ENCODE data around the gene ACOT7. TPM values are rescaled to one million over a fixed set of nuclear protein-coding genes. Genes with fewer than 3 reads are reported as not detected.
A peak's percentile ranks its signal among the peaks of the same experiment; 100 is the strongest.
"Not testable (repeated sequence)": the region's sequence is repeated elsewhere in the genome, so short reads cannot be mapped to it uniquely, and the experiment has no call there.

ACOT7 gene
- total and polyA plus RNA-seq, 2 donors from 2014 or later: 23.0 to 135 TPM

DNA sequence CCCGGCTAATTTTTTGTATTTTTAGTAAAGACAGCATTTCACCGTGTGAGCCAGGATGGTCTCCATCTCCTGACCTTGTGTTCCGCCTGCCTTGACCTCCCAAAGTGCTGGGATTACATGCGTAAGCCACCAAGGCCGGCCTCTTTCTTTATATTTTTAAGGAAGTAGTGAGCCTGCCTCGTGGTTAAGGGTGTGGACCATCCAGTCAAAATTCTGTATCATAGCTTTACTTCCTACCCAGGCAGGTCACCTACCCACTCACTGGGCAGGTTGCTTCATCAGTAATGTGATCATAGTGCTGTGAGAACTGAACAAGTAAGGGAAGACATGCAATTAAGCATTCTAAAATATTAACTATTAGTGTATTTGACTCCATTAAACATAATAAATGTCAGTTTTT, 8.1 kb upstream of the ACOT7 start:
- H3K4me1 ChIP-seq (ENCODE audit: control insufficient read depth in 2 of 3, insufficient read depth in 2 of 3, low read depth in 1 of 3, low read length in 3 of 3): no peaks in the 10 kb centered on the region
- H3K4me3 ChIP-seq (ENCODE audit: low read length in 3 of 3): no peak overlapping the region
- no peak for FAIRE-seq
- H3K9me3 ChIP-seq (ENCODE audit: control insufficient read depth in 2 of 3, insufficient read depth in 1 of 3, low read length in 3 of 3): no peaks in the 10 kb centered on the region
- no peak for DNase-seq
- intact Hi-C loops (cut with DNase I): no loop called here
- no peak overlapping the region for H3K9ac ChIP-seq (ENCODE audit: low read length in 3 of 3)
- H3K36me3 ChIP-seq (ENCODE audit: control insufficient read depth in 2 of 3, insufficient read depth in 3 of 3, low read length in 3 of 3): no peaks in the 10 kb centered on the region
- TF ChIP-seq, protein P1, sequence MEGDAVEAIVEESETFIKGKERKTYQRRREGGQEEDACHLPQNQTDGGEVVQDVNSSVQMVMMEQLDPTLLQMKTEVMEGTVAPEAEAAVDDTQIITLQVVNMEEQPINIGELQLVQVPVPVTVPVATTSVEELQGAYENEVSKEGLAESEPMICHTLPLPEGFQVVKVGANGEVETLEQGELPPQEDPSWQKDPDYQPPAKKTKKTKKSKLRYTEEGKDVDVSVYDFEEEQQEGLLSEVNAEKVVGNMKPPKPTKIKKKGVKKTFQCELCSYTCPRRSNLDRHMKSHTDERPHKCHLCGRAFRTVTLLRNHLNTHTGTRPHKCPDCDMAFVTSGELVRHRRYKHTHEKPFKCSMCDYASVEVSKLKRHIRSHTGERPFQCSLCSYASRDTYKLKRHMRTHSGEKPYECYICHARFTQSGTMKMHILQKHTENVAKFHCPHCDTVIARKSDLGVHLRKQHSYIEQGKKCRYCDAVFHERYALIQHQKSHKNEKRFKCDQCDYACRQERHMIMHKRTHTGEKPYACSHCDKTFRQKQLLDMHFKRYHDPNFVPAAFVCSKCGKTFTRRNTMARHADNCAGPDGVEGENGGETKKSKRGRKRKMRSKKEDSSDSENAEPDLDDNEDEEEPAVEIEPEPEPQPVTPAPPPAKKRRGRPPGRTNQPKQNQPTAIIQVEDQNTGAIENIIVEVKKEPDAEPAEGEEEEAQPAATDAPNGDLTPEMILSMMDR (IDR thresholded peaks at IDR 0.05; ENCODE audit: borderline replicate concordance, extremely low read depth, insufficient read depth): no peak
- H3K27me3 ChIP-seq (ENCODE audit: control insufficient read depth, insufficient read depth, low read length): no peaks in the 10 kb centered on the region
- no peak overlapping the region for H3K27ac ChIP-seq (ENCODE audit: low read depth in 2 of 2, low read length in 2 of 2)

DNA sequence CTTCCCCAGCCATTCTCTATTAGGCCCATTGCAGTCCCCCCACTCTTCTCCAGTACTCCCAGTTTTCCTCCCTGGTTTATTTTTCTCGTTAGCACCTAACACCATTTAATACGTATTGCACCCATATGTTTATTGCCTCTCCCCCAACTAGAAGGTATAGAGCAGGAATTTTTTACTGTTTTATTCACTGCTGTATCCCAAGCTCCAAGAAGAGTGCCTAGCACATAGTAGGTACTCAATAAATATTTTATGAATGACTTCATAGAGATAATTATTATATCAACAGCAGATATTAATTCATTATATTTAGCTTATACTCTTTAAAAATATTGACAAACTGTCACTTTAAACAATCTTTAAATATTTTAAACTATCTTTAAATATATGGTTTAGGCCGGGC, 5.7 kb upstream of the ACOT7 start:
- H3K36me3 ChIP-seq (ENCODE audit: control insufficient read depth in 2 of 3, insufficient read depth in 3 of 3, low read length in 3 of 3): no peaks in the 10 kb centered on the region
- intact Hi-C loops (cut with DNase I): no loop called here
- H3K27me3 ChIP-seq (ENCODE audit: control insufficient read depth, insufficient read depth, low read length): no peaks in the 10 kb centered on the region
- FAIRE-seq (no peak), DNase-seq (no peak)
- no peak overlapping the region for H3K4me3 ChIP-seq (ENCODE audit: low read length in 3 of 3)
- no peak overlapping the region for H3K9ac ChIP-seq (ENCODE audit: low read length in 3 of 3)
- no peak overlapping the region for H3K27ac ChIP-seq (ENCODE audit: low read depth in 2 of 2, low read length in 2 of 2)
- no peaks in the 10 kb centered on the region for H3K9me3 ChIP-seq (ENCODE audit: control insufficient read depth in 2 of 3, insufficient read depth in 1 of 3, low read length in 3 of 3)
- TF ChIP-seq, protein P1 (IDR thresholded peaks at IDR 0.05; ENCODE audit: borderline replicate concordance, extremely low read depth, insufficient read depth): no peak
- peaks cover 0 to under 1% (median 0%) of the 10 kb centered on the region in 3 donors for H3K4me1 ChIP-seq (ENCODE audit: control insufficient read depth in 2 of 3, insufficient read depth in 2 of 3, low read depth in 1 of 3, low read length in 3 of 3)

GRCh38 chr1:6397844-6398441, 4.4 kb upstream of the ACOT7 start:
- Histone ChIP-seq H3K4me1 (ENCODE audit: control insufficient read depth in 2 of 3, insufficient read depth in 2 of 3, low read depth in 1 of 3, low read length in 3 of 3) (peaks cover 0 to 4% (median 0%) of the 10 kb centered on the region in 3 donors), H3K4me3 (ENCODE audit: low read length in 3 of 3) (no peak overlapping the region), H3K27me3 (ENCODE audit: control insufficient read depth, insufficient read depth, low read length) (no peaks in the 10 kb centered on the region), H3K9ac (ENCODE audit: low read length in 3 of 3) (no peak overlapping the region), H3K36me3 (ENCODE audit: control insufficient read depth in 2 of 3, insufficient read depth in 3 of 3, low read length in 3 of 3) (no peaks in the 10 kb centered on the region), H3K9me3 (ENCODE audit: control insufficient read depth in 2 of 3, insufficient read depth in 1 of 3, low read length in 3 of 3) (no peaks in the 10 kb centered on the region), H3K27ac (ENCODE audit: low read depth in 2 of 2, low read length in 2 of 2) (no peak overlapping the region)
- TF ChIP-seq, protein P1 (IDR thresholded peaks at IDR 0.05; ENCODE audit: borderline replicate concordance, extremely low read depth, insufficient read depth): no peak
- intact Hi-C loops (cut with DNase I): no loop called here
- no peak for FAIRE-seq
- DNase-seq: peak in 1 of 5 donors; percentile 31

DNA sequence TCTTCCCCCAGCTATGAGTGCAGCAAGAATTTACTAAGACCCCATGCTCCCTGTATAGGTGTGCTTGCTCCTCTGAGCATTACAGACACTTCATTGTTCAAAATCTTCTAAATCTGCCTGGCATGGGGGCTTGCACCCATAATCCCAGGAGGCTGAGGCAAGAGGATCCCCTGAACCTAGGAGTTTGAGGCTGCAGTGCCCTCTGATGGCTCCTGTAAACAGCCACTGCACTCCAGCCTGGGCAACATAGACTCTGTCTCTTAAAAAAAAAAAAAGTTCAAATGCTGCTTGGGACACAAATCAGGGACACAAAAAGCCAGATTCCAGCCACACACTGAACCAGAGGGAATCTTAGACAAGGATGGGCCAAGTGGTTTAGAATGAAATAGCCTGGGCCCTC, 3.4 kb upstream of the ACOT7 start:
- Histone ChIP-seq H3K9me3 (ENCODE audit: control insufficient read depth in 2 of 3, insufficient read depth in 1 of 3, low read length in 3 of 3) (no peaks in the 10 kb centered on the region), H3K9ac (ENCODE audit: low read length in 3 of 3) (no peak overlapping the region), H3K36me3 (ENCODE audit: control insufficient read depth in 2 of 3, insufficient read depth in 3 of 3, low read length in 3 of 3) (no peaks in the 10 kb centered on the region), H3K27ac (ENCODE audit: low read depth in 2 of 2, low read length in 2 of 2) (no peak overlapping the region), H3K27me3 (ENCODE audit: control insufficient read depth, insufficient read depth, low read length) (no peaks in the 10 kb centered on the region), H3K4me3 (ENCODE audit: low read length in 3 of 3) (no peak overlapping the region), H3K4me1 (ENCODE audit: control insufficient read depth in 2 of 3, insufficient read depth in 2 of 3, low read depth in 1 of 3, low read length in 3 of 3) (peaks cover 0 to 12% (median 0%) of the 10 kb centered on the region in 3 donors)
- intact Hi-C loops (cut with DNase I): no loop called here
- DNase-seq (peak in 1 of 5 donors; percentile 1), FAIRE-seq (no peak)
- TF ChIP-seq, protein P1 (IDR thresholded peaks at IDR 0.05; ENCODE audit: borderline replicate concordance, extremely low read depth, insufficient read depth): no peak

DNA sequence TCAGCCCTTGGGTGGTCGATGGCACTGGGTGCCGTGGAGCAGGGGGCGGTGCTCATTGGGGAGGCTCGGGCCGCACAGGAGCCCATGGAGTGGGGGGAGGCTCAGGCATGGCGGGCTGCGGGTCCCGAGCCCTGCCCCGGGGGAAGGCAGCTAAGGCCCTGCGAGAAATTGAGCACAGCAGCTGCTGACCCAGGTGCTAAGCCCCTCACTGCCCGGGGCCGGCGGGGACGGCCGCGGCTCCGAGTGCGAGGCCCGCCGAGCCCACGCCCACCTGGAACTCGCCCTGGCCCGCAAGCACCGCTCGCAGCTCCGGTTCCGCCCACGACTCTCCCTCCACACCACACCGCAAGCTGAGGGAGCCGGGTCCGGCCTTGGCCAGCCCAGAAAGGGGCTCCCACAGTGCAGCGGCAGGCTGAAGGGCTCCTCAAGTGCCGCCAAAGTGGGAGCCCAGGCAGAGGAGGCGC, 2.2 kb upstream of the ACOT7 start:
- H3K27me3 ChIP-seq (ENCODE audit: control insufficient read depth, insufficient read depth, low read length); H3K9ac ChIP-seq (ENCODE audit: low read length in 3 of 3); H3K4me3 ChIP-seq (ENCODE audit: low read length in 3 of 3); intact Hi-C loops (cut with DNase I); H3K27ac ChIP-seq (ENCODE audit: low read depth in 2 of 2, low read length in 2 of 2); H3K9me3 ChIP-seq (ENCODE audit: control insufficient read depth in 2 of 3, insufficient read depth in 1 of 3, low read length in 3 of 3); FAIRE-seq; H3K36me3 ChIP-seq (ENCODE audit: control insufficient read depth in 2 of 3, insufficient read depth in 3 of 3, low read length in 3 of 3): not testable (repeated sequence)
- peaks cover 0 to 12% (median 0%) of the 10 kb centered on the region in 3 donors for H3K4me1 ChIP-seq (ENCODE audit: control insufficient read depth in 2 of 3, insufficient read depth in 2 of 3, low read depth in 1 of 3, low read length in 3 of 3)
- peak in 1 of 5 donors; percentile 73 for DNase-seq

All from kidney (tissue), 14 donors.